Lung (tissue), 12 donors: ENCODE measurements around the gene IP6K3. TPM values are rescaled to one million over a fixed set of nuclear protein-coding genes. Genes with fewer than 3 reads are reported as not detected.

Experiments used
- ATAC-seq: fragments of 200-7000 bp; cut with Tn5 transposase; one replicate; pipeline ENCODE4 v1.9.1; 2020; ENCODE audit warnings: moderate number of reproducible peaks; ENCODE audit not compliant: insufficient read depth, low FRiP score
- DNase-seq, 3 donors: peaks; one replicate each; pipeline ENCODE4 v3.0.0-alpha.2; 2013 to 2017
- H3K27ac ChIP-seq, 2 donors: one replicate each; pipeline ENCODE4 v1.5.1; 2013; ENCODE audit warnings: mild to moderate bottlenecking in 2 of 2, moderate library complexity in 2 of 2, control low read depth in 1 of 2, inconsistent platforms in 1 of 2, low read depth in 1 of 2, low read length in 1 of 2
- H3K27me3 ChIP-seq, 3 donors: one replicate each; pipeline ENCODE4 v1.5.1; 2013; ENCODE audit warnings: low read length in 2 of 3; ENCODE audit not compliant: control insufficient read depth in 3 of 3, insufficient read depth in 3 of 3
- H3K36me3 ChIP-seq, 4 donors: one replicate each; pipeline ENCODE4 v1.5.1; 2013; ENCODE audit warnings: low read length in 4 of 4, mild to moderate bottlenecking in 1 of 4, moderate library complexity in 1 of 4; ENCODE audit not compliant: control insufficient read depth in 4 of 4, insufficient read depth in 4 of 4
- H3K4me1 ChIP-seq, 5 donors: one replicate each; pipeline ENCODE4 v1.5.1; 2013; ENCODE audit warnings: low read length in 5 of 5, mild to moderate bottlenecking in 2 of 5, moderate library complexity in 1 of 5; ENCODE audit not compliant: control insufficient read depth in 5 of 5, insufficient read depth in 5 of 5
- H3K4me3 ChIP-seq: one replicate; pipeline ENCODE4 v1.5.1; 2013; ENCODE audit warnings: mild to moderate bottlenecking, control low read depth, moderate library complexity
- H3K9ac ChIP-seq, 2 donors: one replicate each; pipeline ENCODE4 v1.5.1; 2013; ENCODE audit warnings: low read length in 2 of 2, control low read depth in 1 of 2; ENCODE audit not compliant: insufficient read depth in 1 of 2
- H3K9me3 ChIP-seq, 4 donors: one replicate each; pipeline ENCODE4 v1.5.1; 2013; ENCODE audit warnings: low read length in 3 of 4, mild to moderate bottlenecking in 1 of 4, moderate library complexity in 1 of 4; ENCODE audit not compliant: control insufficient read depth in 4 of 4, insufficient read depth in 3 of 4
- WGBS, 2 donors: extraction: QIAGEN DNeasy Blood & Tissue Kit; methylation state at CpG; one replicate each; pipeline ENCODE4 v1.1.7; 2013; 5-methylcytosine and 5-hydroxymethylcytosine counted together
- polyA plus RNA-seq, 2 donors: library from polyadenylated mRNA; stranded (reverse); fragments of 200-250 nt; gene quantifications; one replicate each; pipeline ENCODE4 v1.2.1, GENCODE V29; 2013
- total RNA-seq, 2 donors: library from RNA; depleted of rRNA in 1 of 2; stranded (reverse); fragments of >200 nt in 1 of 2; gene quantifications; one replicate each; pipeline ENCODE4 v1.2.1, GENCODE V29; 2014 to 2021
- TF ChIP-seq, protein P1 (sequence below): IDR thresholded peaks from 2 replicates; pipeline ENCODE4 v1.5.1; 2012; ENCODE audit warnings: mild to moderate bottlenecking; ENCODE audit errors: control extremely low read depth, extremely low read depth
- donor health status: control.
- donor health status: control.
- donor health status: Bipolar disorder and iron deficiency.
- donor health status: healthy.
- donor health status: DM: yes; HTN: yes; CAD: no.

The IP6K3 gene
- total and polyA plus RNA-seq, 4 donors: 1.3 to 3.9 (median 2.5) TPM

DNA sequence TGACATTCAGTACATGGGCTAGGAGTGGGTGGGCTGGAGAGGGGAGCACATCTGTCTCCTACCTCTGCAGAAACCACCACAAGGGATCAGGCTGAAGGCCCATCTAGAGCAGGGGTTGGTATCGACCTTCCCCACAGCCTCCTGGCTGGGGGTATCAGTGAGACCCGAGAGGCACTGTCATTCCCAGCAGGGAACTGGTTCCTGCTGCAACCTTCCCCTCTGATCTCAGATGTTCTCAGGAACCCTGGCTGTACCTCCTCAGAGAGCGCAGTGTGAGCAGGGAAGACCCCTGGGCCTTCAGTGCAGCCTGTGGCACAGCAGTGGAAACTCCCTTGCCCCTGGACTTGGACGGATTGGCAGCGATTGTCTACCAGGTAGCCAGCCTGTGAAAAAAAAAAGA lies 7.8 kb downstream of the IP6K3 start:
- Histone ChIP-seq H3K36me3 (peaks cover 0 to 4% (median 0%) of the 10 kb centered on the region in 4 donors), H3K4me1 (peaks cover 0 to 26% (median 10%) of the 10 kb centered on the region in 5 donors), H3K9ac (no peak overlapping the region), H3K4me3 (no peak overlapping the region), H3K27me3 (no peaks in the 10 kb centered on the region), H3K27ac (peak overlapping the region in 1 of 2 donors; percentile 55), H3K9me3 (no peaks in the 10 kb centered on the region)
- ATAC-seq (no peak), DNase-seq (no peak)
- TF ChIP-seq, protein P1, sequence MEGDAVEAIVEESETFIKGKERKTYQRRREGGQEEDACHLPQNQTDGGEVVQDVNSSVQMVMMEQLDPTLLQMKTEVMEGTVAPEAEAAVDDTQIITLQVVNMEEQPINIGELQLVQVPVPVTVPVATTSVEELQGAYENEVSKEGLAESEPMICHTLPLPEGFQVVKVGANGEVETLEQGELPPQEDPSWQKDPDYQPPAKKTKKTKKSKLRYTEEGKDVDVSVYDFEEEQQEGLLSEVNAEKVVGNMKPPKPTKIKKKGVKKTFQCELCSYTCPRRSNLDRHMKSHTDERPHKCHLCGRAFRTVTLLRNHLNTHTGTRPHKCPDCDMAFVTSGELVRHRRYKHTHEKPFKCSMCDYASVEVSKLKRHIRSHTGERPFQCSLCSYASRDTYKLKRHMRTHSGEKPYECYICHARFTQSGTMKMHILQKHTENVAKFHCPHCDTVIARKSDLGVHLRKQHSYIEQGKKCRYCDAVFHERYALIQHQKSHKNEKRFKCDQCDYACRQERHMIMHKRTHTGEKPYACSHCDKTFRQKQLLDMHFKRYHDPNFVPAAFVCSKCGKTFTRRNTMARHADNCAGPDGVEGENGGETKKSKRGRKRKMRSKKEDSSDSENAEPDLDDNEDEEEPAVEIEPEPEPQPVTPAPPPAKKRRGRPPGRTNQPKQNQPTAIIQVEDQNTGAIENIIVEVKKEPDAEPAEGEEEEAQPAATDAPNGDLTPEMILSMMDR: no peak
- 92 to 96% methylated on average over 5 of the region's 5 CpGs for WGBS, 2 donors

GRCh38 chr6:33738153-33738552 lies 8.6 kb downstream of the IP6K3 start:
- Histone ChIP-seq H3K9ac (no peak overlapping the region), H3K27me3 (no peaks in the 10 kb centered on the region), H3K4me1 (peaks cover 0 to 22% (median 10%) of the 10 kb centered on the region in 5 donors), H3K4me3 (no peak overlapping the region), H3K9me3 (no peaks in the 10 kb centered on the region), H3K27ac (peak overlapping the region in 1 of 2 donors; percentile 55), H3K36me3 (peaks cover 0 to 4% (median 0%) of the 10 kb centered on the region in 4 donors)
- TF ChIP-seq, protein P1: no peak
- ATAC-seq (no peak), DNase-seq (no peak)
- WGBS, 2 donors: 86 to 89% methylated on average over 9 of the region's 9 CpGs

- Histone ChIP-seq H3K27ac (peak overlapping the region in 1 of 2 donors; percentile 85), H3K4me1 (peaks cover 0 to 16% (median 10%) of the 10 kb centered on the region in 5 donors), H3K36me3 (peaks cover 0 to 4% (median 0%) of the 10 kb centered on the region in 4 donors), H3K27me3 (no peaks in the 10 kb centered on the region), H3K9ac (no peak overlapping the region), H3K9me3 (no peaks in the 10 kb centered on the region), H3K4me3 (no peak overlapping the region)
- TF ChIP-seq, protein P1: no peak
- WGBS, 2 donors: 92 to 93% methylated on average over 15 of the region's 15 CpGs
- DNase-seq: no peak
- ATAC-seq: no peak
These were observed 9.3 kb downstream of the IP6K3 start for GRCh38 chr6:33737267-33738026.
